SK-N-SH (cell line): ENCODE measurements around the gene TULP4.
"Not testable (repeated sequence)": the region's sequence is repeated elsewhere in the genome, so short reads cannot be mapped to it uniquely, and the experiment has no call there.

ENCODE experiments used
- CTCF ChIP-seq: fragments of 200-600 bp; sonication (generic); IDR thresholded peaks from 2 replicates; pipeline ENCODE4 v1.6.1; 2017; ENCODE audit warnings: antibody characterized with exemption, mild to moderate bottlenecking, moderate library complexity
- EP300 ChIP-seq, 2 experiments: IDR thresholded peaks; 2 replicates each; pipeline versions ENCODE4 v1.4.0 to v1.6.1; 2012; ENCODE audit warnings: borderline replicate concordance in 1 of 2, low read depth in 1 of 2, low read length in 1 of 2
- MXI1 ChIP-seq: IDR thresholded peaks from 2 replicates; pipeline ENCODE4 v1.6.1; 2012; ENCODE audit warnings: mild to moderate bottlenecking, low read depth, low read length, improper control_type of control experiment
- NFIC ChIP-seq: IDR thresholded peaks from 2 replicates; pipeline ENCODE4 v1.4.0; 2012; ENCODE audit warnings: borderline replicate concordance
- POLR2AphosphoS5 ChIP-seq: IDR thresholded peaks from 2 replicates; pipeline ENCODE4 v1.6.1; 2012; ENCODE audit warnings: low read depth, low read length
- RCOR1 ChIP-seq: fragments of 150-350 bp; IDR thresholded peaks from 2 replicates; pipeline ENCODE4 v1.6.1; 2017; ENCODE audit warnings: antibody characterized with exemption, low read length
- SMC3 ChIP-seq: IDR thresholded peaks from 2 replicates; pipeline ENCODE4 v1.6.1; 2012; ENCODE audit warnings: low read depth, low read length, improper control_type of control experiment
- TAF1 ChIP-seq: IDR thresholded peaks from 2 replicates; pipeline ENCODE4 v1.6.1; 2012; ENCODE audit warnings: low read depth, mild to moderate bottlenecking, low read length, moderate library complexity, borderline replicate concordance
- TEAD4 ChIP-seq: IDR thresholded peaks from 2 replicates; pipeline ENCODE4 v1.4.0; 2012; ENCODE audit warnings: mild to moderate bottlenecking, borderline replicate concordance; ENCODE audit not compliant: insufficient read depth
- USF1 ChIP-seq: IDR thresholded peaks from 2 replicates; pipeline ENCODE4 v1.4.0; 2012; ENCODE audit warnings: low read depth, borderline replicate concordance
- TF ChIP-seq, protein P1 (sequence below): IDR thresholded peaks from 2 replicates; pipeline ENCODE4 v1.6.1; 2012; ENCODE audit warnings: mild to moderate bottlenecking, low read depth, low read length, moderate library complexity
- TF ChIP-seq, protein P2 (sequence below): IDR thresholded peaks from 2 replicates; pipeline ENCODE4 v1.4.0; 2012; ENCODE audit warnings: low read depth, borderline replicate concordance

- TF ChIP-seq POLR2AphosphoS5; RCOR1; CTCF; EP300 (IDR thresholded peaks at IDR 0.05; ENCODE audit: borderline replicate concordance in 1 of 2, low read depth in 1 of 2, low read length in 1 of 2); TAF1; USF1; MXI1; TEAD4; SMC3; NFIC: not testable (repeated sequence)
- TF ChIP-seq, protein P1, sequence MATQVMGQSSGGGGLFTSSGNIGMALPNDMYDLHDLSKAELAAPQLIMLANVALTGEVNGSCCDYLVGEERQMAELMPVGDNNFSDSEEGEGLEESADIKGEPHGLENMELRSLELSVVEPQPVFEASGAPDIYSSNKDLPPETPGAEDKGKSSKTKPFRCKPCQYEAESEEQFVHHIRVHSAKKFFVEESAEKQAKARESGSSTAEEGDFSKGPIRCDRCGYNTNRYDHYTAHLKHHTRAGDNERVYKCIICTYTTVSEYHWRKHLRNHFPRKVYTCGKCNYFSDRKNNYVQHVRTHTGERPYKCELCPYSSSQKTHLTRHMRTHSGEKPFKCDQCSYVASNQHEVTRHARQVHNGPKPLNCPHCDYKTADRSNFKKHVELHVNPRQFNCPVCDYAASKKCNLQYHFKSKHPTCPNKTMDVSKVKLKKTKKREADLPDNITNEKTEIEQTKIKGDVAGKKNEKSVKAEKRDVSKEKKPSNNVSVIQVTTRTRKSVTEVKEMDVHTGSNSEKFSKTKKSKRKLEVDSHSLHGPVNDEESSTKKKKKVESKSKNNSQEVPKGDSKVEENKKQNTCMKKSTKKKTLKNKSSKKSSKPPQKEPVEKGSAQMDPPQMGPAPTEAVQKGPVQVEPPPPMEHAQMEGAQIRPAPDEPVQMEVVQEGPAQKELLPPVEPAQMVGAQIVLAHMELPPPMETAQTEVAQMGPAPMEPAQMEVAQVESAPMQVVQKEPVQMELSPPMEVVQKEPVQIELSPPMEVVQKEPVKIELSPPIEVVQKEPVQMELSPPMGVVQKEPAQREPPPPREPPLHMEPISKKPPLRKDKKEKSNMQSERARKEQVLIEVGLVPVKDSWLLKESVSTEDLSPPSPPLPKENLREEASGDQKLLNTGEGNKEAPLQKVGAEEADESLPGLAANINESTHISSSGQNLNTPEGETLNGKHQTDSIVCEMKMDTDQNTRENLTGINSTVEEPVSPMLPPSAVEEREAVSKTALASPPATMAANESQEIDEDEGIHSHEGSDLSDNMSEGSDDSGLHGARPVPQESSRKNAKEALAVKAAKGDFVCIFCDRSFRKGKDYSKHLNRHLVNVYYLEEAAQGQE = not testable (repeated sequence)
- TF ChIP-seq, protein P2, sequence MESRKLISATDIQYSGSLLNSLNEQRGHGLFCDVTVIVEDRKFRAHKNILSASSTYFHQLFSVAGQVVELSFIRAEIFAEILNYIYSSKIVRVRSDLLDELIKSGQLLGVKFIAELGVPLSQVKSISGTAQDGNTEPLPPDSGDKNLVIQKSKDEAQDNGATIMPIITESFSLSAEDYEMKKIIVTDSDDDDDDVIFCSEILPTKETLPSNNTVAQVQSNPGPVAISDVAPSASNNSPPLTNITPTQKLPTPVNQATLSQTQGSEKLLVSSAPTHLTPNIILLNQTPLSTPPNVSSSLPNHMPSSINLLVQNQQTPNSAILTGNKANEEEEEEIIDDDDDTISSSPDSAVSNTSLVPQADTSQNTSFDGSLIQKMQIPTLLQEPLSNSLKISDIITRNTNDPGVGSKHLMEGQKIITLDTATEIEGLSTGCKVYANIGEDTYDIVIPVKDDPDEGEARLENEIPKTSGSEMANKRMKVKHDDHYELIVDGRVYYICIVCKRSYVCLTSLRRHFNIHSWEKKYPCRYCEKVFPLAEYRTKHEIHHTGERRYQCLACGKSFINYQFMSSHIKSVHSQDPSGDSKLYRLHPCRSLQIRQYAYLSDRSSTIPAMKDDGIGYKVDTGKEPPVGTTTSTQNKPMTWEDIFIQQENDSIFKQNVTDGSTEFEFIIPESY = not testable (repeated sequence)
These were observed 79.7 kb downstream of the TULP4 start for GRCh38 chr6:158391977-158392376.
